ENCODE measurements around the gene TMEM108. TPM values are rescaled to one million over a fixed set of nuclear protein-coding genes. Genes with fewer than 3 reads are reported as not detected.

Gene TMEM108
- total and polyA plus RNA-seq, 2 of the 4 experiments (the other 2 are of a cell fraction): 0.18 to 2.2 TPM

- H2BK20ac ChIP-seq (ENCODE audit: low read depth, low read length): no peak overlapping the region
- no peak for ATAC-seq (ENCODE audit: low read depth)
- no peak overlapping the region for H2BK5ac ChIP-seq (ENCODE audit: low read depth, low read length, poor library complexity, severe bottlenecking)
- 0 out of 2 replicates have a peak, but pooled peaks cover 2% of the 10 kb centered on the region for H3K4me1 ChIP-seq (ENCODE audit: control insufficient read depth, insufficient read depth, low read length)
- H3K9me3 ChIP-seq (ENCODE audit: control insufficient read depth, insufficient read depth, low read length): no peaks in the 10 kb centered on the region
- H2AK5ac ChIP-seq (ENCODE audit: low read depth, low read length): no peak overlapping the region
- dilution Hi-C loops (cut with HindIII; ENCODE audit: low sequenced_read_pairs, unreplicated experiment): no loop called here
- BruUV-seq (replicated peaks): no TSS peak
- H4K20me1 ChIP-seq (ENCODE audit: insufficient read depth, low read length): no peaks in the 10 kb centered on the region
- H2AK9ac ChIP-seq (replicated peaks; ENCODE audit: low read depth, low read length, poor library complexity): no peak overlapping the region
- intact Hi-C loops (cut with micrococcal nuclease): no loop called here
- H3K79me1 ChIP-seq (ENCODE audit: low read depth in 1 of 2, low read length in 2 of 2): peaks cover 0 to 5% of the 10 kb centered on the region in 2 experiments; a peak in 1 of 4 replicates
- ChIA-PET CTCF (interaction anchor here (0.9 kb wide), 1 partner anchor 338 kb away, joined by 3 read pairs; no protein-coding TSS in a partner anchor), POLR2A (ENCODE audit: unreplicated experiment) (no interaction called here)
- no peak overlapping the region for H3K23ac ChIP-seq (ENCODE audit: low read depth, low read length)
- no peak overlapping the region for H2BK120ac ChIP-seq (ENCODE audit: low read depth, low read length)
- no peak overlapping the region for H3K27ac ChIP-seq (ENCODE audit: insufficient read depth, low read length)
- no peak overlapping the region for H2AFZ ChIP-seq (replicated peaks; ENCODE audit: low read length, poor library complexity)
- H3K36me3 ChIP-seq (ENCODE audit: control insufficient read depth, insufficient read depth, low read length): no peaks in the 10 kb centered on the region
- no peak overlapping the region for H3K4ac ChIP-seq (ENCODE audit: low read depth, low read length)
- no peak overlapping the region for H3K9ac ChIP-seq (ENCODE audit: low read depth, low read length)
- no peak overlapping the region for H3K18ac ChIP-seq (ENCODE audit: low read depth, low read length)
- H3K56ac ChIP-seq (ENCODE audit: extremely low read depth, insufficient read depth, low read length): no peak overlapping the region
- no peak overlapping the region for H3K14ac ChIP-seq (replicated peaks; ENCODE audit: low read depth, low read length)
- 80% methylated on average over 4 of the region's 19 CpGs; no CpG with 5 or more reads in 1 of the 2 experiments for WGBS, 2 experiments (ENCODE audit: extremely low coverage in 2 of 2, insufficient read length in 1 of 2)
- H3K9me1 ChIP-seq (ENCODE audit: insufficient read depth, low read length): no peaks in the 10 kb centered on the region
- TF ChIP-seq MAFK (IDR thresholded peaks at IDR 0.05; ENCODE audit: low read depth, low read length): no peak
- no peak overlapping the region for H3K4me3 ChIP-seq (ENCODE audit: insufficient read depth, low read depth, low read length)
- in situ Hi-C loops (cut with MboI; ENCODE audit: low sequenced_read_pairs): no loop called here
- DNase-seq: no peak
- H3K4me2 ChIP-seq (ENCODE audit: low read depth, low read length): no peak overlapping the region
- H4K5ac ChIP-seq (ENCODE audit: low read depth, low read length): no peak overlapping the region
- no peak overlapping the region for H4K8ac ChIP-seq (ENCODE audit: low read depth in 2 of 2, low read length in 2 of 2)
- H4K91ac ChIP-seq (ENCODE audit: insufficient read depth, low read depth, low read length): no peak overlapping the region
- H2BK15ac ChIP-seq (ENCODE audit: low read depth, low read length): no peak overlapping the region
- H3K27me3 ChIP-seq (ENCODE audit: control insufficient read depth, insufficient read depth, low read length): no peaks in the 10 kb centered on the region
These were observed 341.7 kb downstream of the TMEM108 start for GRCh38 chr3:133379926-133380325.
